Mammary epithelial cell (primary cell): ENCODE results near the gene CRACDL.

ENCODE experiments used
- EZH2 ChIP-seq: IDR thresholded peaks from 2 replicates; pipeline ENCODE4 v1.6.1; 2012; ENCODE audit warnings: low read length, inconsistent platforms, borderline replicate concordance
- TF ChIP-seq, protein P1 (sequence below), 2 donors: IDR thresholded peaks in 1 of 2; conservative IDR thresholded peaks in 1 of 2; 2 replicates each; pipeline ENCODE4 v1.5.1; 2011 to 2012; ENCODE audit warnings: inconsistent platforms in 2 of 2, low read length in 2 of 2, mild to moderate bottlenecking in 2 of 2, control low read depth in 1 of 2, low read depth in 1 of 2; ENCODE audit not compliant: insufficient read depth in 1 of 2; ENCODE audit errors: extremely low read depth in 1 of 2

- TF ChIP-seq, protein P1, sequence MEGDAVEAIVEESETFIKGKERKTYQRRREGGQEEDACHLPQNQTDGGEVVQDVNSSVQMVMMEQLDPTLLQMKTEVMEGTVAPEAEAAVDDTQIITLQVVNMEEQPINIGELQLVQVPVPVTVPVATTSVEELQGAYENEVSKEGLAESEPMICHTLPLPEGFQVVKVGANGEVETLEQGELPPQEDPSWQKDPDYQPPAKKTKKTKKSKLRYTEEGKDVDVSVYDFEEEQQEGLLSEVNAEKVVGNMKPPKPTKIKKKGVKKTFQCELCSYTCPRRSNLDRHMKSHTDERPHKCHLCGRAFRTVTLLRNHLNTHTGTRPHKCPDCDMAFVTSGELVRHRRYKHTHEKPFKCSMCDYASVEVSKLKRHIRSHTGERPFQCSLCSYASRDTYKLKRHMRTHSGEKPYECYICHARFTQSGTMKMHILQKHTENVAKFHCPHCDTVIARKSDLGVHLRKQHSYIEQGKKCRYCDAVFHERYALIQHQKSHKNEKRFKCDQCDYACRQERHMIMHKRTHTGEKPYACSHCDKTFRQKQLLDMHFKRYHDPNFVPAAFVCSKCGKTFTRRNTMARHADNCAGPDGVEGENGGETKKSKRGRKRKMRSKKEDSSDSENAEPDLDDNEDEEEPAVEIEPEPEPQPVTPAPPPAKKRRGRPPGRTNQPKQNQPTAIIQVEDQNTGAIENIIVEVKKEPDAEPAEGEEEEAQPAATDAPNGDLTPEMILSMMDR (conservative IDR thresholded peaks at IDR 0.05 in 1 of 2, IDR thresholded peaks at IDR 0.05 in 1 of 2; ENCODE audit: extremely low read depth in 1 of 2, insufficient read depth in 1 of 2, low read depth in 1 of 2, low read length in 2 of 2): no peak
- TF ChIP-seq EZH2: no peak
These were observed 22.8 kb downstream of the CRACDL start for GRCh38 chr2:98912957-98913915.
